Gastrocnemius medialis (tissue), 4 donors: ENCODE measurements around the gene YPEL1.

Source experiments
- POLR2A ChIP-seq, 2 donors: fragments of 450-650 bp; IDR thresholded peaks; one replicate each; pipeline ENCODE4 v1.6.1; 2017; ENCODE audit warnings: antibody characterized with exemption in 2 of 2, mild to moderate bottlenecking in 2 of 2, moderate library complexity in 2 of 2
- TF ChIP-seq, protein P1 (sequence below), 5 experiments: fragments of 450-650 bp in 3 of 5; fragments of 200-600 bp in 2 of 5; sonication (generic) in 2 of 5; IDR thresholded peaks in 4 of 5; conservative IDR thresholded peaks in 1 of 5; 1 replicate in 4 of 5; 2 replicates in 1 of 5; pipeline ENCODE4 v1.5.1; 2016 to 2019; ENCODE audit warnings: antibody characterized with exemption in 5 of 5, mild to moderate bottlenecking in 3 of 5, moderate library complexity in 3 of 5

GRCh38 chr22:21714059-21714770, 21.4 kb downstream of the YPEL1 start:
- TF ChIP-seq, protein P1, sequence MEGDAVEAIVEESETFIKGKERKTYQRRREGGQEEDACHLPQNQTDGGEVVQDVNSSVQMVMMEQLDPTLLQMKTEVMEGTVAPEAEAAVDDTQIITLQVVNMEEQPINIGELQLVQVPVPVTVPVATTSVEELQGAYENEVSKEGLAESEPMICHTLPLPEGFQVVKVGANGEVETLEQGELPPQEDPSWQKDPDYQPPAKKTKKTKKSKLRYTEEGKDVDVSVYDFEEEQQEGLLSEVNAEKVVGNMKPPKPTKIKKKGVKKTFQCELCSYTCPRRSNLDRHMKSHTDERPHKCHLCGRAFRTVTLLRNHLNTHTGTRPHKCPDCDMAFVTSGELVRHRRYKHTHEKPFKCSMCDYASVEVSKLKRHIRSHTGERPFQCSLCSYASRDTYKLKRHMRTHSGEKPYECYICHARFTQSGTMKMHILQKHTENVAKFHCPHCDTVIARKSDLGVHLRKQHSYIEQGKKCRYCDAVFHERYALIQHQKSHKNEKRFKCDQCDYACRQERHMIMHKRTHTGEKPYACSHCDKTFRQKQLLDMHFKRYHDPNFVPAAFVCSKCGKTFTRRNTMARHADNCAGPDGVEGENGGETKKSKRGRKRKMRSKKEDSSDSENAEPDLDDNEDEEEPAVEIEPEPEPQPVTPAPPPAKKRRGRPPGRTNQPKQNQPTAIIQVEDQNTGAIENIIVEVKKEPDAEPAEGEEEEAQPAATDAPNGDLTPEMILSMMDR (IDR thresholded peaks at IDR 0.05 in 4 of 5, conservative IDR thresholded peaks at IDR 0.05 in 1 of 5): no peak
- TF ChIP-seq POLR2A (IDR thresholded peaks at IDR 0.05): peak in 1 of 2 donors; percentile 33
